HFFc6 (cell line): ENCODE results near the gene ZNF22. TPM values are rescaled to one million over a fixed set of nuclear protein-coding genes. Genes with fewer than 3 reads are reported as not detected.
A peak's percentile ranks its signal among the peaks of the same experiment; 100 is the strongest.

Experiments
- DNase-seq: peaks from one replicate; pipeline ENCODE4 v3.0.0-alpha.2; 2018
- H3K27ac Mint-ChIP-seq: 2 replicates; pipeline ENCODE4 v1.8.0; 2020; ENCODE audit warnings: mild to moderate bottlenecking, mixed read lengths
- H3K27me3 Mint-ChIP-seq: 2 replicates; pipeline ENCODE4 v1.8.0; 2021; ENCODE audit warnings: mild to moderate bottlenecking, moderate library complexity, mixed read lengths; ENCODE audit not compliant: insufficient read depth
- H3K36me3 Mint-ChIP-seq: 2 replicates; pipeline ENCODE4 v1.8.0; 2021; ENCODE audit warnings: low read depth, mixed read lengths
- H3K4me1 Mint-ChIP-seq: 2 replicates; pipeline ENCODE4 v1.8.0; 2020; ENCODE audit warnings: low read depth, mixed read lengths
- H3K4me3 Mint-ChIP-seq: 2 replicates; pipeline ENCODE4 v1.8.0; 2020; ENCODE audit warnings: mild to moderate bottlenecking, moderate library complexity, mixed read lengths
- H3K9me3 Mint-ChIP-seq: 2 replicates; pipeline ENCODE4 v1.8.0; 2020; ENCODE audit warnings: mild to moderate bottlenecking, mixed read lengths
- total RNA-seq, 6 experiments: library from RNA; stranded (reverse); fragmentation: NEBNext Ultra II Directional; extraction: Animal tissue kit (Norgen Biotek cat#: 25700); gene quantifications; 2 replicates in 1 of 6; 3 replicates in 5 of 6; pipeline ENCODE4 v1.2.3, GENCODE V29; 2021
- TF ChIP-seq, protein P1 (sequence below): fragments of 200-600 bp; sonication (generic); IDR thresholded peaks from 2 replicates; pipeline ENCODE4 v1.5.0; 2021; ENCODE audit warnings: antibody characterized with exemption, mild to moderate bottlenecking

Gene ZNF22
- total RNA-seq, 6 experiments from 2014 or later: 7.4 to 15.8 (median 13.2) TPM

- H3K27me3 Mint-ChIP-seq: no peaks in the 10 kb centered on the region
- TF ChIP-seq, protein P1, sequence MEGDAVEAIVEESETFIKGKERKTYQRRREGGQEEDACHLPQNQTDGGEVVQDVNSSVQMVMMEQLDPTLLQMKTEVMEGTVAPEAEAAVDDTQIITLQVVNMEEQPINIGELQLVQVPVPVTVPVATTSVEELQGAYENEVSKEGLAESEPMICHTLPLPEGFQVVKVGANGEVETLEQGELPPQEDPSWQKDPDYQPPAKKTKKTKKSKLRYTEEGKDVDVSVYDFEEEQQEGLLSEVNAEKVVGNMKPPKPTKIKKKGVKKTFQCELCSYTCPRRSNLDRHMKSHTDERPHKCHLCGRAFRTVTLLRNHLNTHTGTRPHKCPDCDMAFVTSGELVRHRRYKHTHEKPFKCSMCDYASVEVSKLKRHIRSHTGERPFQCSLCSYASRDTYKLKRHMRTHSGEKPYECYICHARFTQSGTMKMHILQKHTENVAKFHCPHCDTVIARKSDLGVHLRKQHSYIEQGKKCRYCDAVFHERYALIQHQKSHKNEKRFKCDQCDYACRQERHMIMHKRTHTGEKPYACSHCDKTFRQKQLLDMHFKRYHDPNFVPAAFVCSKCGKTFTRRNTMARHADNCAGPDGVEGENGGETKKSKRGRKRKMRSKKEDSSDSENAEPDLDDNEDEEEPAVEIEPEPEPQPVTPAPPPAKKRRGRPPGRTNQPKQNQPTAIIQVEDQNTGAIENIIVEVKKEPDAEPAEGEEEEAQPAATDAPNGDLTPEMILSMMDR: no peak
- H3K9me3 Mint-ChIP-seq: no peaks in the 10 kb centered on the region
- peaks cover 48% of the 10 kb centered on the region for H3K4me1 Mint-ChIP-seq
- no peaks in the 10 kb centered on the region for H3K36me3 Mint-ChIP-seq
- DNase-seq: no peak
- H3K27ac Mint-ChIP-seq: no peak overlapping the region
- H3K4me3 Mint-ChIP-seq: no peak overlapping the region
Measured at GRCh38 chr10:44977287-44978212, 23.2 kb upstream of the ZNF22 start.

GRCh38 chr10:44978213-44978569, 22.5 kb upstream of the ZNF22 start:
- Mint-ChIP-seq H3K4me3 (peak overlapping the region; percentile 32; the same call in 1 of the 2 replicates), H3K27me3 (no peaks in the 10 kb centered on the region), H3K9me3 (no peaks in the 10 kb centered on the region), H3K27ac (0 out of 2 replicates have a peak overlapping the region, but pooled peaks have one; percentile 65), H3K36me3 (no peaks in the 10 kb centered on the region), H3K4me1 (peaks cover 53% of the 10 kb centered on the region)
- no peak for DNase-seq
- TF ChIP-seq, protein P1: no peak

GRCh38 chr10:44978570-44979280, 22.0 kb upstream of the ZNF22 start, which contains the start of gene DEPP1:
TSS of gene DEPP1 (minus strand) at chr10:44978809. CDS start at chr10:44978030, 779 bp downstream.
- H3K9me3 Mint-ChIP-seq: no peaks in the 10 kb centered on the region

DNA sequence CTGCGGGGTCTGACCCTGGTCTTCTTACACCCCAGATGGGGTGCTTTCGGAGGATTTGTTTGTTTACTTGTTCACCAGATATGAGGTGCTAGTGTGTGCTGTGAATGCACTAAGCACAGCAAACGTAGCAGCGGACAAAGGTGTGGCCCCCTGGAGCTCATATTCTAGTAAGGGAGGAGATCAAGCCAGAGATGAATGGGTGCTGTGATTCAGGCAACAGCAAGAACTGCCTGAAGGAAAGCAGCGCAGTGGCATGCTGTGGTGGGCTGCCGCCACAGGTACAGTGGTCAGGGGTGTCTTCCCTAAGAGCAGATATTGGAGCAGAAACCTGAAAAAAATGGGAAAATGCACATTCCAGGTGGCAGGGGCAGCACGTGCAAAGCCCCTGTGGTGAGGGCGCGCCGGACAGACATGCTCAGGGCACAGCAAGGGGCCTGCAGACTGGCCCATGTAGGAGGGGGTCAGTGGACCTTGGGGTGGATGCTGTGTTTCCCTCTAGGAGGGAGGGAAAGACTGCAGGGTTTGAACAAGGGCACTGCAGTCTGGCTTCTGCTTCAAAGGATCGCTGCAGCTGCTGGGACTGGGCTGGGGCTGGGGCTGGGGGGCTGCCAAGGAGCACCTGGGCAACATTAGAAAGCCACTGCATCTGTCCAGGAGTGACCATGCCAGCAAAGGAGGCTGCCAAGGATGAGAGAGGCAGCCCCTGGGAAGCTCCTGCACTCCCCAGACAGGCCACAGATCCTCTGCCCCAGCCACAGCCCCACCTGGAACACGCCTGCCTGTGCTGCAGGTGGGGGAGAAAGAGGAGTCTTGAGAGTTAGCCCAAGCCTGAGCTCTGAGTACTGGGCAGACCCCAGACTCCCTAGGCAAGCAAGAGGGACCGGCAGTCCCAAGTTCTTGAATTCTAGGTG, 21.2 kb upstream of the ZNF22 start:
- Mint-ChIP-seq H3K4me3 (no peak overlapping the region), H3K27me3 (no peaks in the 10 kb centered on the region), H3K27ac (peak overlapping the region; percentile 100), H3K36me3 (no peaks in the 10 kb centered on the region), H3K9me3 (no peaks in the 10 kb centered on the region), H3K4me1 (peaks cover 53% of the 10 kb centered on the region)
- TF ChIP-seq, protein P1: no peak
- DNase-seq: no peak

More at GRCh38 chr10:44978570-44979280, 22.0 kb upstream of the ZNF22 start, which contains the start of gene DEPP1:
- TF ChIP-seq, protein P1: no peak
- Mint-ChIP-seq H3K4me3 (peak within 1 kb of the TSS; percentile 32; the same call in 1 of the 2 replicates), H3K4me1 (peaks cover 54% of the 10 kb centered on the region), H3K36me3 (no peaks in the 10 kb centered on the region), H3K27ac (peak within 1 kb of the TSS; percentile 65), H3K27me3 (no peaks in the 10 kb centered on the region)
- DNase-seq: no peak
